Lung microvascular endothelial cell (primary cell): Measurements from ENCODE around the gene WRAP73. TPM values are rescaled to one million over a fixed set of nuclear protein-coding genes. Genes with fewer than 3 reads are reported as not detected.
"Not testable (repeated sequence)": the region's sequence is repeated elsewhere in the genome, so short reads cannot be mapped to it uniquely, and the experiment has no call there.

Experiments used
- DNase-seq, 2 donors: peaks; one replicate each; pipeline versions ENCODE4 v3.0.0 to v3.0.0-alpha.2; 2010; ENCODE audit warnings: low read depth in 2 of 2
- total RNA-seq: library from RNA; depleted of rRNA; stranded (reverse); fragments of >200 nt; gene quantifications from 2 replicates; pipeline ENCODE4 v1.2.1, GENCODE V29; 2014

Gene WRAP73
- total RNA-seq, 1 donor from 2014 or later = 14.7 TPM

DNA sequence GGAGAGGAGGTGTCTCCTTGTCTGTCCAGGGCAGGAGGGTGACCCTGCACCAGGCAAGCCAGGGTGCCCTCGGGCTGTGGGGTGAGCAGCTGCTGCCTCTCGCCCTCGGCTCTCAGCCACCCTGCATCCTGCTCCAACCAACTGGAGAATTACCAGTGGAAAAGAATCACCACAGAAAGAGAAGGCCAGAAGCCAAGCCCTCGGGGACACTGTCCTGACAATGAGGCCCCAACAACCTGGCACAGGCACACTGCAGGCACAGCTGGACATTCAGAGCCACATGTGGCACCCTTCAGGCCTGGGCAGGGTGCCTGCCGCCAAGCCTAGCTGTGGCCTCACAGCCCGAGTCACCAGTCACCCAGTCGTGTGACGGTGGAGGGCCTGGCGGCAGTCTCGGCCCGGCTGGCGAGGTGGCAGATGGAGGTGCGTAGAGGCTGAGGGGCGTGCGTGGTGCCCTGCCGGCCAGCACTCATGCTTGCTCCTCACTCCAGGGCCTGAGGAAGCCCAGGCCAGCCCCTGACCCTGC is 50.6 kb downstream of the WRAP73 start:
- no peak for DNase-seq

DNA sequence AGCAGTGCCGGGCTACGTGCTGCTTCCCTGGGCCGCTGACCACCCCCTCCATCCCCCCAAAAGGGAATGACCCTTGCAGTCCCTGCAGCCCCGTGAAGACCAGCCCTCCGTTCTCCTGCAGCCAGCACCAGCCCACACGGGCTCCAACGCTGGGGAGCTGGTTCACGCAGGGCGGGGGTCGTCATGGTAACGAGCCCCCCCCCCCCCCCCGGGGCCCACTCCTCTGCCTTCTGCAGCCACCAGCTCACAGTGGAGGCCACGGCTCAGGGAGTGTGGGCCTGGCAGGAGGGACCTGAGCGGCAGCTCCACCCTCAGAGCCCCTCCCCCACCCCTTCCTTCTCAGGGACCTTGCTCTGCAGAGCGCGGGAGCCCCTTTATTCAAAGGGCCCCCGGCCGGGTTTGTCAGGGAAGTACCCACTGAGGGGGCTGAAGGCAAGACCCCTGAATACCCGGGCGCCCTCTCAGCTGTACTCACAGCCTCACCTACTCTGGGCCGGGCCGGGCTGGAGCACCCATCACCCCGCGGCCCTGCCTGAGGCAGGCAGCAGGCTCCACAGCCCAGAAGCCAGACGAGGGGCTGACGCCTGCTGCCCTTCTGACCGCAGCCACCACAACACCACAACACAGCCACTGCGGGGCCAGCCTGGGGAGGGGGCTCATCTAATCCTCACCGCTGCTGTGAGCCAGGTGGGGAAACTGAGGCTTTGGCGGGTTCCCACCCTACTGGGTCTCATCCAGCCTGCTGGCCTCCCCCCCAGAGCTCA is 51.2 kb downstream of the WRAP73 start:
- DNase-seq = no peak

DNA sequence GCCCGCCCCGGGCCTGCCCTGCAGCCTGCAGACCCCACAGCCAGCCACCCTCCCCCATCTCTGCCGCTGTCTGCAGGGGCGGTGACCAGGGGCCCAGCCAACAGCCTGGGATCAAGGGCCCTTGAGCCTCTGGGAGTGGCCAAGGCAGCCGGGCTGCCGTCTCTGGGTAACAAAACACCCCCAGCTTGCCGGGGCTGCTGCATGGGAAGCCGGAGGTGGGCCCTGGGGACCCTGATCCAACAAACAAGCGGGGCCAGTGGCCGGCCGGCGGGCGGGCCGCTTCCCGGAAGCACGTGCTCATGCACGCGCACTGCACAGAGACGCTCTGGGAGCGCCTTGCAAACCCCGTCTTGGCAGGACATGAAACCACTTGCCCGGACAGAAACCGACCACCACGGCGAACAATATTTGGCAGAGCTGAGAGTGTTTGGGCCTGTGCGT is 51.8 kb downstream of the WRAP73 start:
- DNase-seq = peak; percentile 28 to 32

DNA sequence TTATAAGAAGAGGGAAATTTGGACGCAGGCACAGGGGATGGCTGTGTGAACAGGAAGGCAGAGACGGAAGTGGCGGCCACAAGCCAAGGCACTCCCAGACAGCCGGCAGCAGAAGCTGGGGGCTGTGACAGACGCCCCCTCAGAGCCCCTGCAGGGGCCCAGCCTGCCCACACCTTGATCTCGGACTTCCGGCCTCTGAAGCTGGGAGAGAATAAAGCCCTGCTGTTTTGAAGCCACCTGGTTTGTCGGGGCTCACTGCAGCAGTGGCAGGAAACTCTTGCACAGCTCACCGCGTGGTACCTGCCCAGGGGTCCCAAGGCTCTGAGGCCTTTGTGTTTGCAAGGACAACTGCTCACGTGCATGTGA is 52.3 kb downstream of the WRAP73 start:
- DNase-seq = no peak

DNA sequence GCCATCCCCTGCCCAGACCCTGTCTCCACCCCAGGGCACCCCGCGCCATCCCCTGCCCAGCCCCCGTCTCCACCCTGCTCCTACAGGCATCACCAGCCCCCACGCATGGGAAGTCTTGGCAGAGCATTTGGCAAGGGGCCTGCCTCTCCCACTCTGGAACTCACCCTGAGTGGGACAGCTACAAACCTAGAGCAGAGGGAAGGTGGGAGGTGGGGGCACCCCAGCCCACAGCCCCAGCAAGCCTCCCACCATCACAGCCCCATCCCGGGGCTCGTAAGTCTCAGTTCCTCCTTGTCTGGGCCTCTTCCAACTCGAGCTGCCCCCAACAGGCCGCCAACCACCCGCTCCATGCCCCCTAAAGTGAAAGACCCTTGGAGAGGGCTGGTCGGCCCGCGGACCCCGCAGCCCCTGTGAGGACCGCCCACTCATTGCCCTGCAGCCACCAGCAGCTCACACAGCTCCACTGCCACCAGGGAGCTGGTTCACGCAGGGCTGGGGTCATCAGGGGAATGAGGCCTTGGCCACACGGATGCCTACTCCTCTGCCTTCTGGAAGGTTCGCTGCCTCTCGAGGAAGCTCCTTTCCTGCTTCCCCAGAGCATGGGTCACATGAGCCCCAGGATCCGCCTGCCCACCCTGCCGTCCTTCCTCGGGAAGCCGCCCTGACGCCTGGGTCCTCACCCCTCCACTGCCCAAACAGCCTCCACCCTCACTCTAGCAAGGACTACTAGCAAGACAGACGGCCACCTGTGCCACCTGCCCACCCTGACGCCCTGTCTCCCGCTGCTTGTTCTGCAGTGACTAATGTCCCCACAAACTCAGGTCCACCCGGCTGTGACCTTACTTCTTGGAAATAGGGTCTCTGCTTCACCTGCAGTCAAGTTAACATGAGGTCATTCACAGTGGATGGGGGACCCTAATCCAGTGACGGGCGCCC is 53.0 kb downstream of the WRAP73 start:
- no peak for DNase-seq

DNA sequence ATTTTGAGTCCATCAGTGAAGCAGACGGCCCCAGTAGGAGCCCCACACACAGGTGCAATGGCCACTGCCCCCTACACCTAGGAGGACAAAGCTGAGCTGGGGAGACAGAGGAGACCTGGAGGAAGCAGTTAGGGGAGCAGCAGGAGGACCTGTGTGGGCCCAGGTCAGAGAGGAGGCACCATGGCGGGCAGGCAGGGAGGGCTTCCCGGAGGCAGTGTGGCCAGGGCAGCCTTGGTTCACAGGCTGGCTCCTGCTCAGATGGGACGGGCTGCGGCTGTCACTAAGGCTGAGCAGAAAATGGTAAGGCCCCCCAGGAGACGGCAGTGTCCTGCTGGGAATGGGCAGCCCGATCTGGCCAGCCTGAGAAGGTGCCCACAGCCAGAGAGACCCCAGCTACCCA is 54.0 kb downstream of the WRAP73 start:
- DNase-seq = no peak

DNA sequence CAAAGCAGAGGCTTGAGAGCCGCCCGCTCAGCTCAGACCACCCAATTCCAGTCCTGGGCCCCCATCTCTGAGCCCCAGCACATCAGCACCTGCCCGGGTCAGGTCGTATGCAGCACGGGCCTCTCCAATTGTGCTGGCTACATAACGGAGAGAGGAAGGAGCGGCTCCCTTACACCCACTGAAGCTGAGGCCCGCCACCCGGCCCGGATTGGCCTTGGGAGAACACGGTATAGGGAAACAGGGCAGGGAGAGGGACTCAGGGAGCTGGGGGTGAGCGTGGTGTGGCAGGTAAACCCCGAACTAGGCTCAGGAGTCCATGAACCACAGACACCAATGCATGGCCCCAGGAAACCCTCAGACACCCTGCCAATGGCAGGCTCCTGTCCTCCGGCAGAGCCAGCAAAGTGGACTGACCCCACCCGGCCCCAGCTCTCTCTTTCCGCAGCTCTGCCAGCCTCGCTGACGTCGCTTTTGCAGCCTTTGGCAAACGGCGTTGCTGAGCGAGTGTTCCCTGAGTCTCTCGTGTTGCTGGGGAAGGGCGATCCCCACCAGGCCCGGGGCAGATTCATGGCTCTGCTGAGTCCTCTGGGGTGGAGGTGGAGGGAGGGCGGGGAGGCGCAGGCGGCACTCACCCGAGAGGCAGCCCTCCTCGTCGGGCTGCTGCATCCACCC is 55.1 kb downstream of the WRAP73 start:
- DNase-seq = peak in 1 of 2 donors; percentile 60

DNA sequence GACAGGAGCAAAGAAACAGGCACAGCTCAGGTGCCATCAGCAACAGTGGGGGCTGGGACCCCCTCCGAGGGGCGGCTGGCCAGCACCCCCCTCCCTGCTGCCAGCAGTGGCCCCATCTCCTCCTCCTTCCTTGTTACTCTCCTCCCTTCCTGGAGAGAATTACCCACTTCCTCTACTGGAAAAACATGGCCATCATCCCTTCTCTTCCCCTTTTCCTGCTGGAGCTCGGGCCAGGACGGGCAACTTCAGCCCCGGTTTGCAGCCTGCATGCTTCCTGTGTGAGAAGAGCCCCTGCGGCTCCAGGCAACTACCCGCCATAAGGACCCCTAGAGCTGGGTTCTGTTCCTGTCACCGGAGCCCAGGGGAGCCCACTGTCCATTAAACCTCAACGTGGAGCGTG is 56.2 kb downstream of the WRAP73 start:
- peak in 1 of 2 donors; percentile 69 for DNase-seq

DNA sequence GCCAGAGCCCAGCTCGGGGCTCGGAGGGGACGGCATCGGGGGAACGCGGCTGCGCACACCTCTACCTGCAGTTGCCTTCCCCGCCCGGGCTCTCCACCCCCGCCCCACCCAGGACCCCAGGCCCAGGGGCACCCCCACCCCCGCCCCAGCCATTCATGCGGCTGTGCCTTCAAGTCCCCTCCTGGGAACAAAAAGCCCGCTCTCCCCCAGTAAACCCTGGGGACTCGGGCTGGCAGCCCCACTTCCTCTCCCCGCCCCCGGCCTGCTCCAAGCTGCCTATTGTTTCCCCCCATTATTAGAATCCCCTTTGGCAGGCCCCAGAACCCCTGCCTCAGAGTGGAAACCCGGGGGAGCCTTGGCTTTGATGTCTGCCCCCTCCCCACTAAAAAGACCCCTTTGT is 56.6 kb downstream of the WRAP73 start:
- no peak for DNase-seq

DNA sequence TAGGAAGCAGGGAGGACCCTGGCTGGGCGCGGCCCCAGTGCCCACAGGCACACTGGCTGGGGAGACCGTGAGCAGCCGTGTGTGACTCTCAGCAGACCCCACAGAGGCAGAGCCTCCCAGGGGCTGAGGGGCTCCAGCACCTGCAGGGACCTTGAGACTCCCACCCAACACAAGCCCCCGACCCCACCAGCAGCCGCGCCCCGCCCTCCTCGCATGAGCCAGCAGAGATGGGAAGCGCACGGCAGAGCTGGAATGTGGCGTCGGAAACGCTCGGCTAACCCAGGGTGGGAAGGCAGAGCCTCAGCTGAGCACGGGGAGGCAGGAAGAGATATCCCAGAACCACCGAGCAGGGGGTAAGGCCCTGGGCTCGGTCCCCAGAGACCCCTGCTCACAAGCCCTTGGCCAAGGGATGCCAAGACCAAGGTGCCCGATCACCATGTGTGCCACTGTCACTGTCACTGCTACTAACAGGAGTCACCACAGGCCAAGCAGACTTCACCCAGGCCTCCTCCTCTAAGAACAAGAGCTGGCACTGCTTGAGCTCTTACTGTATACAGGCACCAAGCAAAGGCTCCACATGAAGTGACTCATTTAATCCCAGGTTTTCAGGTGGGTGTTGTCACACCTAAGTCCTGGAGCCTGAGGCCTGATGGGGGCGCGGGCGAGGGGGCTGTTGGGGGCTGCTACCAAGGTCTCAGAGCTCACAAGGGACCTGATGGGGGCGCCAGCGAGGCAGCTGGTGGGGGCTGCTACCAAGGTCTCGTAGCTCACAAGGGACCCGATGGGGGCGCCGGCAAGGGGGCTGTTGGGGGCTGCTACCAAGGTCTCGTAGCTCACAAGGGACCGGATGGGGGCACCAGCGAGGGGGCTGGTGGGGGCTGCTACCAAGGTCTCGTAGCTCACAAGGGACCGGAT is 58.7 kb downstream of the WRAP73 start:
- DNase-seq = peak in 1 of 2 donors; percentile 51

DNA sequence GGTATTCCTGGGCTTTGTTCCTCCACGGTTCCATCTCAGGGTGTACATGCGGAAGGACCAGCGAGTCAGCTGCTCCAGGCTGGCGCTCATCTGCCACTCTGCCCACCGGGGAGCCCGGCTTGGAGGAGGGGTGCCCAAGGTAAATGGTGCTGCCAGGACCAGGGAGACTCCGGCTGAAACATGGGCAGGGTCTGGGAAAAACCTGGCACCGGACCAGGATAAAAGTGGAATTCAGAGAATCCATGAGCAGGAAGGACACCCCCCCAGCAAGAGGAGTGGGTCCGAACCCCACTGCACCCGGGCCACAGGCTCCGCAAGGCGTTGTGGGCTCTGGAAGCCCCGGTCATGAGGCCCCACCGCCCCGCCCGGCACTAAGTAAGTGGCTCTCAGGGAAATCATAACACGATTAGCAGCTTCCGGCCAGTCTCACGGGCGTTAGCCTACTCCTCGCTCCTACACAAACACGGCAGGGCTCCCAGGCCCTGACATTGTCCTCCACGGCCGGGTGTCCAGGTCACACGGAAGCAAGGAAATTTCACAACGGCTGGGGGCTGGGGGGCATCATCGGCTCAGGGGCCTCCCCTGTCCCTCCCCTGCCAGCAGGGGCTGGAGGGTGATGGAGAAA is 59.7 kb downstream of the WRAP73 start:
- DNase-seq = peak; percentile 44 to 71

DNA sequence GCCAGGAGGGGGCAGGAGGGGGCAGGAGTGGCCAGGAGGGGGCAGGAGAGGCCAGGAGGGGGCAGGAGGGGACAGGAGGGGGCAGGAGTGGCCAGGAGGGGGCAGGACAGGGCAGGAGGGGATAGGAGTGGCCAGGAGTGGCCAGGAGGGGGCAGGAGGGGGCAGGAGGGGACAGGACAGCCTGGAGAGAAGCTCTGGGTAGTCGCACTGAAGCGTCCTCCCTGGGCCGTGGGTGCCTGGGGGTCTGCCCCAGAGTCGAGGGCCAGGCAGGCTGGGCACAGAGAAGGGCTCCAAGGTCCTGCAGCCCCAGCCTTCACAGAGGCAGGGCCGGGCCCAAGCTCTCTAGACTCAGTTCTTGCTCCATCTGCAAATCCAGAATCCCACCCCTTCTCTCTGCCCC is 61.5 kb downstream of the WRAP73 start:
- DNase-seq = peak in 1 of 2 donors; percentile 49

DNA sequence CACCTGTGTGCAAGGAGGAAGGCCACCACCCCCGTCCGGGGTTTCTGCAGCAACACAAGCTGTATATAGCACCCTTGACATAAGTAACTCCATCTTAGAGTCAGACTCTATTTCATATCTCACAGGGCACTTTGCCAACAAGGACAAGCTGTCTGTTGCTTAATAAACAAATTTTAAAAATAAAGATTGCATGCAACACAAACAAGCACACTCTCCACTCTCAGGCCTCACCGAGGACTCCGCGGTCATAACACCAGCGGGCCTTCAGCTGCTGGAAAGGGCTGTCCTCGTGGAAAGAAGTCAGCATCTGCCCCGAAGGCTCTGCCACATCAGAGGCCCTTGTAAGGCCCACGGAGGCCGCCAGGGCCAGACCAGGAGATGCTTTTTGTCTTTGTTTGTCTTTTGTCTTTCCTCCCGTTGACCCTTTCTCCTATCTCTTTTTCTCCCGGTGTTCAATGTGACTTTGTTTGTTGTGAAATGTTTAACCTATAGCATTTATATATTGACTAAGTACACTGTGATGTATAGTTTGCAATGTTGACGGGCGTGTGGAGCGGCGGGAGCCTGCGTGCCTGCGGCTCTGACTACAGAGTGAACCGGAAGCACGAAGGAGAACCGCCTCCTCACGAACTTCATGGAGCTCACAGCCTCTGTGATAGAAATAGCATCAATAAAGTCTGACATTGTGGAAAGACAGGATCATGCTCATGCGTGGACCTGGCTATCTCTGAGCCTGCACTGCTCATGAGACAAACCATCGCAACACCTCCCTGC is 62.7 kb downstream of the WRAP73 start:
- no peak for DNase-seq

DNA sequence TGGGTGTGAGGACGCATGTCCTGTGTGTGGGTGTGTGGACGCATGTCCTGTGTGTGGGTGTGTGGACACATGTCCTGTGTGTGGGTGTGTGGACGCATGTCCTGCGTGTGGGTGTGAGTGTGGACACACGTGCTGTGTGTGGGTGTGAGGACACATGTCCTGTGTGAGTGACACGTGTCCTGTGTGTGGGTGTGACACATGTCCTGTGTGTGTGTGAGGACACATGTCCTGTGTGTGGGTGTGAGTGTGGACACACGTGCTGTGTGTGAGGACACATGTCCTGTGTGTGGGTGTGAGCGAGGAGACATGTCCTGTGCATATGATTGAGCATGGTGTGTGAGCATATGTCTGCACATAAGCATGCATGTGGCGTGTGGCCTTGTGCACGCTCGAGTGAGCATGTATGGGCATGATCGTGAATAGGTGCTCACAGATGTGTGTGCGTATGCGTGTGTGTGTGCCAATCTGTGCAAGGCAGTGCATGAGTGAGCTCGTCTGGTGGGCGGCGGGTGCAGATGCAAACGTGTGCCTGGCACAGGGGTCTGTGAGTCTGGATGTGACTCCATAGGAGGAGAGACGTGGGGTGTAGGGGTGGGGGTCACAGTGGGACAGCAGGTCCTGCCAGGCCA is 63.8 kb downstream of the WRAP73 start:
- no peak for DNase-seq

DNA sequence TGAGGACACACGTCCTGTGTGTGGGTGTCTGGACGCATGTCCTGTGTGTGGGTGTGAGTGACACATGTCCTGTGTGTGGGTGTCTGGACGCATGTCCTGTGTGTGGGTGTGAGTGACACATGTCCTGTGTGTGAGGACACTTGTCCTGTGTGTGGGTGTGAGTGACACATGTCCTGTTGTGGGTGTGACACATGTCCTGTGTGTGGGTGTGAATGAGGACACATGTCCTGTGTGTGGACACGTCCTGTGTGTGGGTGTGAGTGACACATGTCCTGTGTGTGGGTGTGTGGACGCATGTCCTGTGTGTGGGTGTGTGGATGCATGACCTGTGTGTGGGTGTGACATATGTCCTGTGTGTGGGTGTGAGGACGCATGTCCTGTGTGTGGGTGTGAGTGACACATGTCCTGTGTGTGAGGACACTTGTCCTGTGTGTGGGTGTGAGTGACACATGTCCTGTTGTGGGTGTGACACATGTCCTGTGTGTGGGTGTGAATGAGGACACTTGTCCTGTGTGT is 64.5 kb downstream of the WRAP73 start:
- not testable (repeated sequence) for DNase-seq

DNA sequence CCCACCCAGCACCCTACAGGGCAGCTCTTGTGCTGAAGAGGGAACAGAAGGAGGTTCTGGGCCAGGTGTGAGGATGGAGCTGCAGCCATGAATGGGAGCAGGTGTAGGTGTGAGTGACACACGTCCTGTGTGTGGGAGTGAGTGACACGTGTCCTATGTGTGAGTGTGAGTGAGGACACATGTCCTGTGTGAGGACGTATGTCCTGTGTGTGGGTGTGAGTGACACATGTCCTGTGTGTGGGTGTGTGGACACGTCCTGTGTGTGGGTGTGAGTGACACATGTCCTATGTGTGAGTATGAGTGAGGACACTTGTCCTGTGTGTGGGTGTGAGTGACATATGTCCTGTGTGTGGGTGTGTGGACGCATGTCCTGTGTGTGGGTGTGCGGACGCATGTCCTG is 65.0 kb downstream of the WRAP73 start:
- DNase-seq = no peak

DNA sequence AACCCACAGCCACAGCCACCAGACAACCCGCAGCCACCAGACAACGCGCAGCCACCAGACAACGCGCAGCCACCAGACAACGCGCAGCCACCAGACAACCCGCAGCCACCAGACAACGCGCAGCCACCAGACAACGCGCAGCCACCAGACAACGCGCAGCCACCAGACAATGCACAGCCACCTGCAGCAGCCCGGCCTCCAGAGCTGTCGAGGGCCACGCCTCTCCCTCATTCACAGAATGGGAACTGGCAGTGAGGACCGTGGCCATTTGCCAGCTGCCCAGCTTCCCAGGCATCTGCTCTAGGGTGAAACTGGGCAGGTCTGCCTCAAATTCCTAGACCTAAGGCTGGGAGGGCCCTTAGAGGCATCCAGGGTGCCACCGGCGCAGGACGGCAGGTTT is 66.2 kb downstream of the WRAP73 start:
- DNase-seq = not testable (repeated sequence)

DNA sequence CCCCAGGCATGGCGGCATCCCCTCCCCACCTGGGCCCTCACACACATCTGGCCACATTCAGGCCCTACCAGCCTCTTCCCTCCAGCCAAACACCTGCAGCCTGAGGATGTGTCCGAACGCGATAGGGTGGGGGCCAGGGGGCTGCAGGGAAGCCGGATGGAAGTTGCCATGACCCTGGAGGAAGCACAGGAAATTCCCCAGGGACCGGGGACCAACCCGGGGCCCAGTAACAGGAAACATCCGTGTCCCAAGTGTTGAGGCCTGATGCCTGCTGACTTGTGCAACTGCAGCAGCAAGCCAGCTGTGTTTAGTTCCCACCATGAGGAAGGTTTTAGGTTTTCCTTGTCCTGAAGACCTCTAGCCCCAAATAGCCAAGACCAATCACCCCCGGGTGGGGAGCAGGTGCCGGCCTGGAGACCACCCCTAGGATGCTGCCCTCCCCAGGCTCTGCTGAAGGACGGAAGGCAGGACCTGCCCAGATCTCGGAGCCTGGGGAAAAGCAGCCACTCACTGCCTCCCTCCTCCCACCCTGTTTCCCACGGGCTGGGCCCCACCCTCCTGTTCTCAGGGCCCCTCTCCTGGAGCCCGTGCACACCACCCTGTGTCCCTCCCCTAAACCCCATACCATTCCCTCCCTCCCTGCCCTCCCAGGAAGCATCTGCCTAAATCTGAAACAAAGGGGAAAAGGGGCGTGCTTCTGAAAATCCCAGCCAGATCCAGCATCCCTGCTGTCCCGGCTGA is 68.4 kb downstream of the WRAP73 start:
- peak in 1 of 2 donors; percentile 47 for DNase-seq
